Activated B cell treated with CpG ODN at 0.5 μM for 24 hours (primary cell): ENCODE measurements around the gene FUBP3. TPM values are rescaled to one million over a fixed set of nuclear protein-coding genes. Genes with fewer than 3 reads are reported as not detected.

ENCODE experiments used
- ATAC-seq: fragments of 200-7000 bp; cut with Tn5 transposase; one replicate; pipeline ENCODE4 v1.10.0; 2021; ENCODE audit warnings: low read depth, mild to moderate bottlenecking, moderate library complexity
- CTCF ChIA-PET: fragments of 350-600 bp; sonication (Branson Sonifier 250); formaldehyde crosslinking; loops from one replicate; lab custom pipeline; 2021; ENCODE audit warnings: antibody characterized with exemption; lab: Charles Lee
- POLR2A ChIA-PET: fragments of 350-600 bp; sonication (Branson Sonifier 250); formaldehyde crosslinking; loops from one replicate; lab custom pipeline; 2021; ENCODE audit warnings: antibody characterized with exemption; lab: Charles Lee
- DNase-seq: peaks from one replicate; pipeline ENCODE4 v3.0.0; 2022
- H3K27ac Mint-ChIP-seq: one replicate; pipeline ENCODE4 v1.8.0; 2020; ENCODE audit warnings: mixed read lengths
- H3K27me3 Mint-ChIP-seq: one replicate; pipeline ENCODE4 v1.8.0; 2021; ENCODE audit warnings: mixed read lengths
- H3K36me3 Mint-ChIP-seq: one replicate; pipeline ENCODE4 v1.8.0; 2021; ENCODE audit warnings: low read depth, mixed read lengths
- H3K4me1 Mint-ChIP-seq: one replicate; pipeline ENCODE4 v1.8.0; 2021; ENCODE audit warnings: mixed read lengths
- H3K4me3 Mint-ChIP-seq: one replicate; pipeline ENCODE4 v1.8.0; 2020; ENCODE audit warnings: mild to moderate bottlenecking, mixed read lengths
- H3K9me3 Mint-ChIP-seq: one replicate; pipeline ENCODE4 v1.8.0; 2020; ENCODE audit warnings: mixed read lengths
- CTCF ChIP-seq: fragments of 200-600 bp; IDR thresholded peaks from one replicate; pipeline ENCODE4 v1.8.0; 2022; ENCODE audit warnings: antibody characterized with exemption, mild to moderate bottlenecking
- intact Hi-C: fragments of 100-400 bp; cut with micrococcal nuclease; formaldehyde crosslinking; loops from one replicate; pipeline ENCODE4 v1.15.1; 2024
- total RNA-seq: library from RNA; stranded (reverse); gene quantifications from 2 replicates; pipeline ENCODE4 v1.2.3, GENCODE V29; 2022

FUBP3 gene
- total RNA-seq, 1 donor from 2014 or later: 44.7 TPM

DNA sequence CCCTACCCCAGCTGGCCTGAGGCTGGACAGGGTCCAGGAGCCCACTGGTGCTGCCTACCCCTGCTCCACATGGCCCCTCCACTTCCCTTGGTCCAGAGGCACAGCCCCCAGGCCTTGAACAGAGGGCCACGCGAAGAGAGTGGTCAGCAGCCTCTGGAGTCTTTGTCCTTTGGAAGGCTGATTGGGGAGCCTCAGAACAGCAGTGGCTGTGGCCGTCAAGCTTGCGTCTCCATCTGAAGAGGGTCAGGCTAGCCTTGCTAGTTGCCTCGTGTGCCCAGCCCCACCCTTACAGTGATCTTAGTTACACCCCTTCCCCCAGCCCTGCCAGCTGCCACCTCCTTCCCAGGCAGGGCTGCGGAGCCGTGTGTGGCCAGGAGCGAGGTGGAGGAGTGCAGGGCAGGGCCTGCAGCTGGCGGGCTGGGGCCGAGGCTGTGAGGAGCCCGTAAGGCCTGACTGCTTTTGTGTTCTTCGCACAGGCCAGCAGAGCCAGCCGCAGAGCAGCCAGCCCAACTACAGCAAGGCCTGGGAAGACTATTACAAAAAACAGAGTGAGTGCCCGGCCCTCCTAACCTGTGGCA lies 54.9 kb downstream of the FUBP3 start:
- Mint-ChIP-seq H3K27me3 (no peaks in the 10 kb centered on the region), H3K36me3 (peaks cover 85% of the 10 kb centered on the region), H3K4me3 (no peak overlapping the region), H3K9me3 (no peaks in the 10 kb centered on the region), H3K27ac (no peak overlapping the region), H3K4me1 (no peaks in the 10 kb centered on the region)
- ATAC-seq (no peak), DNase-seq (no peak)
- no peak for TF ChIP-seq CTCF
- POLR2A ChIA-PET: no interaction called here
- intact Hi-C loops: no loop called here
- CTCF ChIA-PET: no interaction called here

DNA sequence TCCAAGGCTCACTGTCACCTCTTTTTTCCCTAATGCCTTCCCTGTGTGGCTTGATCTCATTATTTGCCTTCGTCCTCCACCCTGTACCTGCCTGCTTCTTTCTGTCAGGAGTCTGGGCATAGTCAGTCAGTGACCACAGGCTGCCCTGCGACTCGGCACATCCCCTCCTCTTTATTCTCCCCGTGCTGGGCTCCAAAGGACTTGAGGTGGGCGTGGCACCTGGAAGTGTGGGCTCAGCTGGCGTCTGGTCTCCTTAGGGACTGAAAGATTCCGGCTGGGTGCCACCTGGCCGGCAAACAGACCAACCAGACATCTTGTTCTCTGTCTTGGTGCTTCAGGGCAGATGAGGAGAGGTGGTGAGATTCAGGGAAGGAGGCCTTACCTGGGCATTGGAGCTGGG lies 55.4 kb downstream of the FUBP3 start:
- H3K4me1 Mint-ChIP-seq: no peaks in the 10 kb centered on the region
- intact Hi-C loops: no loop called here
- no peaks in the 10 kb centered on the region for H3K27me3 Mint-ChIP-seq
- ChIA-PET CTCF (no interaction called here), POLR2A (no interaction called here)
- H3K36me3 Mint-ChIP-seq: peaks cover 81% of the 10 kb centered on the region
- H3K27ac Mint-ChIP-seq: no peak overlapping the region
- H3K4me3 Mint-ChIP-seq: no peak overlapping the region
- ATAC-seq (no peak), DNase-seq (no peak)
- no peak for TF ChIP-seq CTCF
- no peaks in the 10 kb centered on the region for H3K9me3 Mint-ChIP-seq

GRCh38 chr9:130635306-130635705 lies 55.9 kb downstream of the FUBP3 start:
- H3K27ac Mint-ChIP-seq: no peak overlapping the region
- no peaks in the 10 kb centered on the region for H3K9me3 Mint-ChIP-seq
- peaks cover 77% of the 10 kb centered on the region for H3K36me3 Mint-ChIP-seq
- no peaks in the 10 kb centered on the region for H3K4me1 Mint-ChIP-seq
- H3K27me3 Mint-ChIP-seq: no peaks in the 10 kb centered on the region
- no peak overlapping the region for H3K4me3 Mint-ChIP-seq
- ATAC-seq (no peak), DNase-seq (no peak)
- ChIA-PET POLR2A (no interaction called here), CTCF (no interaction called here)
- no peak for TF ChIP-seq CTCF
- intact Hi-C loops: no loop called here

DNA sequence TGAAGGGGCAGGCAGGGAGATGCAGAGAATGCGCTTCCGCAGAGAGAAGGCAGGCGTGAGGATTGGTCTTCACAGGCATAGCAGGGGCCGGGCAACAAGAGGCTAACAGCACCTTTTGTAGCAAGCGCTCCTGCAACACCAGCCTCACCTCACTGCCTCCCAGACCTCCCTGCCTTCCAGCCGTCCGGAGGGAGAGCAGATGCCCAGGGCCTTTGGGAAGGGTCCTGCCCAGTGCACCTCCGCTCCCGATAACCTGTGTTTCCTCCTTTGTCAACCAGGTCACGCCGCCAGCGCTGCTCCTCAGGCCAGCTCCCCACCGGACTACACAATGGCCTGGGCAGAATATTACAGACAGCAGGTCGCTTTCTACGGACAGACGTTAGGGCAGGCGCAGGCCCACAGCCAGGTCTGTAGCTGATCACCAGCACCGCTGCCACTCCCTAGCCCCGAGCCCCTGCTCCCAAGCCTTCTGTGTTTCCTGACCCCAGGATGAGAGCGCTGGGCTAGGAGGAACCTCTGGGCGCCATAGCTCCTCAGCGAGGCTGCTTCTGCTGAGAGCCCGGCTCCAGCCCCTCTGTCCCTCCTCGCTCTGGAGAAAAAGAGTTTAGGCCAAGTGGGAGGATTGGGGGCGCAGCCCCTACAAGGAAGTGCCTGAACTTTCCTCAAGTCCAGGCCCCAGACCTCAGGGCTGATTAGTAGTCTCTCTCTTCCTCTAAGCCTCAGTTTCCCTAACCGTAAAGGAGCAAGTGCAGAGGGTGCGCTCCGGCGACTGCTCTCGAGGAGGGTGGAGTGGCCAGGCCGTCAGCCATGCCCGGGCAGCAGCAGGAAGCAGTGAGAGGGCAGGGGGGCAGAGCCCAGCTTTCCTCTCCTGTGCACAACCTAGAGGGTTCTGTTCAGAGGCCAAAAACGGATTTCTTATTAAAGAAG lies 56.6 kb downstream of the FUBP3 start:
- H3K27ac Mint-ChIP-seq: no peak overlapping the region
- peaks cover 71% of the 10 kb centered on the region for H3K36me3 Mint-ChIP-seq
- no peaks in the 10 kb centered on the region for H3K9me3 Mint-ChIP-seq
- H3K4me1 Mint-ChIP-seq: no peaks in the 10 kb centered on the region
- ATAC-seq: no peak
- ChIA-PET POLR2A (no interaction called here), CTCF (no interaction called here)
- DNase-seq: no peak
- intact Hi-C loops: no loop called here
- no peaks in the 10 kb centered on the region for H3K27me3 Mint-ChIP-seq
- TF ChIP-seq CTCF: no peak
- no peak overlapping the region for H3K4me3 Mint-ChIP-seq

GRCh38 chr9:130636648-130637020 lies 57.3 kb downstream of the FUBP3 start:
- no peak for DNase-seq
- ChIA-PET CTCF (no interaction called here), POLR2A (no interaction called here)
- no peak for ATAC-seq
- Mint-ChIP-seq H3K4me1 (no peaks in the 10 kb centered on the region), H3K27me3 (no peaks in the 10 kb centered on the region), H3K27ac (no peak overlapping the region), H3K36me3 (peaks cover 64% of the 10 kb centered on the region), H3K4me3 (no peak overlapping the region), H3K9me3 (no peaks in the 10 kb centered on the region)
- intact Hi-C loops: no loop called here
- no peak for TF ChIP-seq CTCF
